Keratinocyte (primary cell): ENCODE results near the gene SLC1A1. TPM values are rescaled to one million over a fixed set of nuclear protein-coding genes. Genes with fewer than 3 reads are reported as not detected.

Source experiments
- DNase-seq: peaks from one replicate; pipeline ENCODE4 v3.0.0-alpha.2; 2011; ENCODE audit warnings: low read depth, missing footprints, low spot score
- FAIRE-seq: peaks from 2 replicates; lab custom pipeline; 2011; peaks lifted over from hg19 to GRCh38; lab: Jason Lieb, UNC
- H2AFZ ChIP-seq: 2 replicates; pipeline ENCODE4 v1.6.0; 2012; ENCODE audit warnings: low read length, control low read depth, inconsistent platforms; ENCODE audit not compliant: control insufficient read depth
- H3K27ac ChIP-seq: 2 replicates; pipeline ENCODE4 v1.5.1; 2011; ENCODE audit warnings: low read length; ENCODE audit not compliant: control insufficient read depth, insufficient read depth
- H3K27me3 ChIP-seq: 3 replicates; pipeline ENCODE4 v1.6.0; 2011; ENCODE audit warnings: low read length; ENCODE audit not compliant: control insufficient read depth, insufficient read depth; ENCODE audit errors: extremely low read depth
- H3K36me3 ChIP-seq, 2 experiments: 2 replicates in 1 of 2; 3 replicates in 1 of 2; pipeline ENCODE4 v1.5.1; 2011; ENCODE audit warnings: low read length in 2 of 2, mild to moderate bottlenecking in 1 of 2; ENCODE audit not compliant: control insufficient read depth in 2 of 2, insufficient read depth in 2 of 2; ENCODE audit errors: extremely low read depth in 1 of 2
- H3K4me1 ChIP-seq: 3 replicates; pipeline ENCODE4 v1.5.1; 2011; ENCODE audit warnings: low read length; ENCODE audit not compliant: control insufficient read depth, insufficient read depth; ENCODE audit errors: extremely low read depth
- H3K4me2 ChIP-seq: 3 replicates; pipeline ENCODE4 v1.6.0; 2011; ENCODE audit warnings: low read depth, low read length; ENCODE audit not compliant: control insufficient read depth, insufficient read depth; ENCODE audit errors: extremely low read depth
- H3K4me3 ChIP-seq, 3 experiments: fragments of 200-600 bp in 1 of 3; sonication (generic) in 1 of 3; 2 replicates in 2 of 3; 3 replicates in 1 of 3; pipeline ENCODE4 v1.5.1; 2011 to 2016; ENCODE audit warnings: low read length in 3 of 3, mild to moderate bottlenecking in 3 of 3, control low read depth in 2 of 3, inconsistent platforms in 1 of 3, low read depth in 1 of 3, mixed read lengths in 1 of 3, mixed run types in 1 of 3, moderate library complexity in 1 of 3; ENCODE audit not compliant: control insufficient read depth in 2 of 3, insufficient read depth in 2 of 3; ENCODE audit errors: extremely low read depth in 1 of 3
- H3K79me2 ChIP-seq: 2 replicates; pipeline ENCODE4 v1.6.0; 2012; ENCODE audit warnings: low read length; ENCODE audit not compliant: control insufficient read depth, insufficient read depth
- H3K9ac ChIP-seq: 3 replicates; pipeline ENCODE4 v1.6.0; 2011; ENCODE audit warnings: low read length; ENCODE audit not compliant: control insufficient read depth, insufficient read depth; ENCODE audit errors: extremely low read depth
- H3K9me1 ChIP-seq: 3 replicates; pipeline ENCODE4 v1.6.0; 2011; ENCODE audit warnings: low read length; ENCODE audit not compliant: control insufficient read depth, insufficient read depth; ENCODE audit errors: extremely low read depth
- H3K9me3 ChIP-seq: 2 replicates; pipeline ENCODE4 v1.5.1; 2012; ENCODE audit warnings: low read depth, low read length; ENCODE audit not compliant: control insufficient read depth
- H4K20me1 ChIP-seq: 3 replicates; pipeline ENCODE4 v1.6.0; 2011; ENCODE audit warnings: low read length; ENCODE audit not compliant: control insufficient read depth, insufficient read depth; ENCODE audit errors: extremely low read depth
- CTCF ChIP-seq, 3 experiments: IDR thresholded peaks in 1 of 3; conservative IDR thresholded peaks in 1 of 3; optimal IDR thresholded peaks in 1 of 3; 2 replicates in 2 of 3; 3 replicates in 1 of 3; pipeline versions ENCODE3 to v1.5.1; 2011; ENCODE audit warnings: low read length in 3 of 3, mild to moderate bottlenecking in 3 of 3, moderate library complexity in 2 of 3, control low read depth in 1 of 3, inconsistent platforms in 1 of 3; ENCODE audit not compliant: insufficient read depth in 2 of 3; ENCODE audit errors: extremely low read depth in 1 of 3
- EZH2 ChIP-seq: IDR thresholded peaks from one replicate; pipeline ENCODE4 v1.6.1; 2012; ENCODE audit warnings: inconsistent platforms, mild to moderate bottlenecking, low read length, moderate library complexity
- dilution Hi-C: fragments of 300-500 bp; cut with MboI; formaldehyde crosslinking; loops from one replicate; pipeline ENCODE4 v1.7.0; 2020; ENCODE audit warnings: low sequenced_read_pairs; ENCODE audit not compliant: extremely low pct_ligation_motif_present
- polyA plus RNA-seq, 5 experiments: library from polyadenylated mRNA; depleted of rRNA in 3 of 5; stranded (reverse) in 3 of 5; stranded (forward) in 1 of 5; unstranded in 1 of 5; fragments of >200 nt; gene quantifications; 1 replicate in 1 of 5; 2 replicates in 3 of 5; 3 replicates in 1 of 5; pipeline versions ENCODE4 v1.2.1 to v1.2.3, GENCODE V29; 2011 to 2012; ENCODE audit warnings: missing spikeins in 2 of 5, low read depth in 1 of 5, low replicate concordance in 1 of 5

Gene SLC1A1
- polyA plus RNA-seq, 1 donor (not counting 4 experiments of a cell fraction or from before 2014, with no cell fraction given) = 0.20 TPM

- Histone ChIP-seq H3K4me2 (no peak overlapping the region), H3K9me1 (no peaks in the 10 kb centered on the region), H3K4me1 (no peaks in the 10 kb centered on the region), H3K79me2 (no peaks in the 10 kb centered on the region), H3K9ac (no peak overlapping the region), H4K20me1 (no peaks in the 10 kb centered on the region), H2AFZ (no peak overlapping the region), H3K27ac (no peak overlapping the region), H3K4me3 (no peak overlapping the region), H3K9me3 (no peaks in the 10 kb centered on the region), H3K36me3 (no peaks in the 10 kb centered on the region), H3K27me3 (no peaks in the 10 kb centered on the region)
- dilution Hi-C loops = no loop called here
- TF ChIP-seq CTCF (optimal IDR thresholded peaks at IDR 0.05 in 1 of 3, IDR thresholded peaks at IDR 0.05 in 1 of 3, conservative IDR thresholded peaks at IDR 0.05 in 1 of 3; ENCODE audit: extremely low read depth in 1 of 3, insufficient read depth in 2 of 3, low read length in 3 of 3) (no peak), EZH2 (no peak)
- FAIRE-seq (no peak), DNase-seq (no peak)
These were observed 94.9 kb downstream of the SLC1A1 start for GRCh38 chr9:4585135-4585534.

- Histone ChIP-seq H3K36me3 (no peaks in the 10 kb centered on the region), H3K9ac (no peak overlapping the region), H3K4me2 (no peak overlapping the region), H2AFZ (no peak overlapping the region), H3K79me2 (no peaks in the 10 kb centered on the region), H3K27me3 (peaks cover 2% of the 10 kb centered on the region), H3K27ac (no peak overlapping the region), H4K20me1 (no peaks in the 10 kb centered on the region), H3K9me3 (no peaks in the 10 kb centered on the region), H3K9me1 (no peaks in the 10 kb centered on the region), H3K4me1 (no peaks in the 10 kb centered on the region), H3K4me3 (no peak overlapping the region)
- dilution Hi-C loops = no loop called here
- DNase-seq (no peak), FAIRE-seq (no peak)
- TF ChIP-seq EZH2 (no peak), CTCF (optimal IDR thresholded peaks at IDR 0.05 in 1 of 3, IDR thresholded peaks at IDR 0.05 in 1 of 3, conservative IDR thresholded peaks at IDR 0.05 in 1 of 3; ENCODE audit: extremely low read depth in 1 of 3, insufficient read depth in 2 of 3, low read length in 3 of 3) (no peak)
These were observed 98.5 kb downstream of the SLC1A1 start for GRCh38 chr9:4588721-4589120.
